ENCODE measurements around the gene RFTN1. TPM values are rescaled to one million over a fixed set of nuclear protein-coding genes. Genes with fewer than 3 reads are reported as not detected.
A peak's percentile ranks its signal among the peaks of the same experiment; 100 is the strongest.

The RFTN1 gene
- total RNA-seq, 1 donor from 2014 or later, result 6.4 TPM

GRCh38 chr3:16298891-16299290 is 214.6 kb downstream of the RFTN1 start:
- H3K36me3 Mint-ChIP-seq (ENCODE audit: unreplicated experiment), result peaks cover 23% of the 10 kb centered on the region
- TF ChIP-seq, protein P1, sequence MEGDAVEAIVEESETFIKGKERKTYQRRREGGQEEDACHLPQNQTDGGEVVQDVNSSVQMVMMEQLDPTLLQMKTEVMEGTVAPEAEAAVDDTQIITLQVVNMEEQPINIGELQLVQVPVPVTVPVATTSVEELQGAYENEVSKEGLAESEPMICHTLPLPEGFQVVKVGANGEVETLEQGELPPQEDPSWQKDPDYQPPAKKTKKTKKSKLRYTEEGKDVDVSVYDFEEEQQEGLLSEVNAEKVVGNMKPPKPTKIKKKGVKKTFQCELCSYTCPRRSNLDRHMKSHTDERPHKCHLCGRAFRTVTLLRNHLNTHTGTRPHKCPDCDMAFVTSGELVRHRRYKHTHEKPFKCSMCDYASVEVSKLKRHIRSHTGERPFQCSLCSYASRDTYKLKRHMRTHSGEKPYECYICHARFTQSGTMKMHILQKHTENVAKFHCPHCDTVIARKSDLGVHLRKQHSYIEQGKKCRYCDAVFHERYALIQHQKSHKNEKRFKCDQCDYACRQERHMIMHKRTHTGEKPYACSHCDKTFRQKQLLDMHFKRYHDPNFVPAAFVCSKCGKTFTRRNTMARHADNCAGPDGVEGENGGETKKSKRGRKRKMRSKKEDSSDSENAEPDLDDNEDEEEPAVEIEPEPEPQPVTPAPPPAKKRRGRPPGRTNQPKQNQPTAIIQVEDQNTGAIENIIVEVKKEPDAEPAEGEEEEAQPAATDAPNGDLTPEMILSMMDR (IDR thresholded peaks at IDR 0.05; ENCODE audit: partially characterized antibody, unreplicated experiment), result no peak
- no peak for DNase-seq
- no peaks in the 10 kb centered on the region for H3K27me3 Mint-ChIP-seq (ENCODE audit: unreplicated experiment)
- H3K4me3 Mint-ChIP-seq (ENCODE audit: unreplicated experiment), result no peak overlapping the region
- H3K9me3 Mint-ChIP-seq (ENCODE audit: unreplicated experiment), result no peaks in the 10 kb centered on the region
- H3K4me1 Mint-ChIP-seq (ENCODE audit: low read depth, unreplicated experiment), result peaks cover 17% of the 10 kb centered on the region
- H3K27ac Mint-ChIP-seq (ENCODE audit: unreplicated experiment), result peak overlapping the region; percentile 2

- Mint-ChIP-seq H3K27ac (ENCODE audit: unreplicated experiment) (no peak overlapping the region), H3K4me1 (ENCODE audit: low read depth, unreplicated experiment) (peaks cover 17% of the 10 kb centered on the region), H3K9me3 (ENCODE audit: unreplicated experiment) (no peaks in the 10 kb centered on the region), H3K36me3 (ENCODE audit: unreplicated experiment) (peaks cover 23% of the 10 kb centered on the region), H3K27me3 (ENCODE audit: unreplicated experiment) (no peaks in the 10 kb centered on the region), H3K4me3 (ENCODE audit: unreplicated experiment) (no peak overlapping the region)
- DNase-seq, result no peak
- TF ChIP-seq, protein P1 (IDR thresholded peaks at IDR 0.05; ENCODE audit: partially characterized antibody, unreplicated experiment), result no peak
Measured at GRCh38 chr3:16297997-16298885, 215.3 kb downstream of the RFTN1 start.

DNA sequence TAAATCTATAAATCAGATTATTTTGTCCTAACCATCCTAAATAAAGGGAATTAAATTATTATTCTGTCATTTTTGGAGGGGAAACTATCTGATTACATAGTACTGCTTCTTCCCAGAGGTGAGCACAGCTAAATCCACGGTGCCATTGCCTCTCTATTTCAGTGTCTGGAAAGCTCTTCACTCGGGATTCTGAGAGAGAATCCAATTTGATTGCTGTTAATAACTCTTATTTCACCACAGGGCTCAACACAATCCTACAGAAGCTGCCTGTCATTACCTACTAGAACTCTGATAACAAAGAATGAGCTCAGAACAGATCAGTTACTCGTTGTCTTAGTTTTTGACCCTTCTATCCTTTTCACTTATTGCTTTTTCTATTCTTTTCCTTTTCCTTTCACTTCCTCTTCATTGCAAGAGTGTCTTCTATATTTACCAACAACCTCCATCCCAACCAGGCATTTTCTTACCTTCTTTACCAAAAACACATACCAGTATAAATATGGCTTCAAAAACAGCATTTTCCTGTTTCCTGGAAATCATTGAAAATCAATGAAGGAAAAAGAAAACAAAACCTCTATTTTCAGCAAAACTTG is 218.1 kb downstream of the RFTN1 start:
- DNase-seq, result no peak

DNA sequence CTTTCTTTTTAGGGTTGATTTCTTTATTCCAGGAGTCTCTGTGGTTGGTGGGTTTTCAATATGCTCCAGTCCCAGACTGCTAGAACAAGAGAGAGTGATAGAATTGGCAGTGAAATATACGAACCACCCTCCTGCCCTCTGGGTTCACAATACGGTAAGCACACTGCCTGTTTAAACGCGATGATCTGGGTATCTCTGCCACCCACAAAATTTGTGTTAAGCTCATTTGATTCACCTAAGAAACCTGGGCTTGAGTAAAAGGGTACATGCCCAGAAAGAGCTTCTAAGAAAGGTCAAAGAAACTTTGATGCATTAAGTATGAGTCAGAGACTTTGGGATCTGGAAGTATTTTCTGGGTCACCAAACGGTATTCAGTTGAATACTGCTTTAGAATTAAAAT is 218.7 kb downstream of the RFTN1 start:
- no peak overlapping the region for H3K27ac Mint-ChIP-seq (ENCODE audit: unreplicated experiment)
- H3K27me3 Mint-ChIP-seq (ENCODE audit: unreplicated experiment), result no peaks in the 10 kb centered on the region
- TF ChIP-seq, protein P1 (IDR thresholded peaks at IDR 0.05; ENCODE audit: partially characterized antibody, unreplicated experiment), result no peak
- no peak overlapping the region for H3K4me3 Mint-ChIP-seq (ENCODE audit: unreplicated experiment)
- no peak for DNase-seq
- no peaks in the 10 kb centered on the region for H3K9me3 Mint-ChIP-seq (ENCODE audit: unreplicated experiment)
- H3K36me3 Mint-ChIP-seq (ENCODE audit: unreplicated experiment), result peaks cover 23% of the 10 kb centered on the region
- peaks cover 6% of the 10 kb centered on the region for H3K4me1 Mint-ChIP-seq (ENCODE audit: low read depth, unreplicated experiment)

More for the DNA sequence above, 218.1 kb downstream of the RFTN1 start:
- H3K9me3 Mint-ChIP-seq (ENCODE audit: unreplicated experiment), result no peaks in the 10 kb centered on the region
- TF ChIP-seq, protein P1 (IDR thresholded peaks at IDR 0.05; ENCODE audit: partially characterized antibody, unreplicated experiment), result no peak
- no peaks in the 10 kb centered on the region for H3K27me3 Mint-ChIP-seq (ENCODE audit: unreplicated experiment)
- peaks cover 6% of the 10 kb centered on the region for H3K4me1 Mint-ChIP-seq (ENCODE audit: low read depth, unreplicated experiment)
- peaks cover 23% of the 10 kb centered on the region for H3K36me3 Mint-ChIP-seq (ENCODE audit: unreplicated experiment)
- no peak overlapping the region for H3K4me3 Mint-ChIP-seq (ENCODE audit: unreplicated experiment)
- H3K27ac Mint-ChIP-seq (ENCODE audit: unreplicated experiment), result no peak overlapping the region

- no peak for DNase-seq
- H3K27ac Mint-ChIP-seq (ENCODE audit: unreplicated experiment), result no peak overlapping the region
- H3K27me3 Mint-ChIP-seq (ENCODE audit: unreplicated experiment), result no peaks in the 10 kb centered on the region
- TF ChIP-seq, protein P1 (IDR thresholded peaks at IDR 0.05; ENCODE audit: partially characterized antibody, unreplicated experiment), result no peak
- H3K4me1 Mint-ChIP-seq (ENCODE audit: low read depth, unreplicated experiment), result no peaks in the 10 kb centered on the region
- H3K36me3 Mint-ChIP-seq (ENCODE audit: unreplicated experiment), result no peaks in the 10 kb centered on the region
- no peak overlapping the region for H3K4me3 Mint-ChIP-seq (ENCODE audit: unreplicated experiment)
- no peaks in the 10 kb centered on the region for H3K9me3 Mint-ChIP-seq (ENCODE audit: unreplicated experiment)
Measured at GRCh38 chr3:16290827-16291196, 222.7 kb downstream of the RFTN1 start.
